AG10803 (cell line): ENCODE measurements around the gene ACADL.

Experiments
- DNase-seq: peaks from one replicate; pipeline ENCODE4 v3.0.0; 2010; ENCODE audit warnings: low read depth
- H3K4me3 ChIP-seq: 2 replicates; pipeline ENCODE4 v1.5.1; 2011; ENCODE audit warnings: mild to moderate bottlenecking, low read length, control low read depth
- CTCF ChIP-seq: conservative IDR thresholded peaks from 2 replicates; pipeline ENCODE4 v1.5.1; 2011; ENCODE audit warnings: mild to moderate bottlenecking, low read length, control low read depth, inconsistent platforms

The ACADL gene

GRCh38 chr2:210228586-210228985 is 3.3 kb upstream of the ACADL start:
- no peak for TF ChIP-seq CTCF
- DNase-seq, result no peak

GRCh38 chr2:210227290-210228088 is 2.2 kb upstream of the ACADL start:
- no peak overlapping the region for H3K4me3 ChIP-seq
- no peak for DNase-seq
- no peak for TF ChIP-seq CTCF

More at GRCh38 chr2:210228586-210228985, 3.3 kb upstream of the ACADL start:
- no peak overlapping the region for H3K4me3 ChIP-seq

- no peak overlapping the region for H3K4me3 ChIP-seq
- no peak for TF ChIP-seq CTCF
- DNase-seq, result no peak
Measured at GRCh38 chr2:210226223-210226622, 976 bp upstream of the ACADL start.

- no peak for DNase-seq
- no peak for TF ChIP-seq CTCF
- H3K4me3 ChIP-seq, result peak overlapping the region; percentile 62
Measured at GRCh38 chr2:210224591-210224940, 681 bp downstream of the ACADL start.

GRCh38 chr2:210215120-210215519 is 10.1 kb downstream of the ACADL start:
- DNase-seq, result no peak
- no peak overlapping the region for H3K4me3 ChIP-seq
- no peak for TF ChIP-seq CTCF

GRCh38 chr2:210210185-210210584 is 15.1 kb downstream of the ACADL start:
- no peak overlapping the region for H3K4me3 ChIP-seq
- DNase-seq, result no peak
- TF ChIP-seq CTCF, result no peak

- no peak for TF ChIP-seq CTCF
- no peak for DNase-seq
- no peak overlapping the region for H3K4me3 ChIP-seq
Measured at GRCh38 chr2:210207929-210208328, 17.3 kb downstream of the ACADL start.
